Embryonic facial prominence (tissue), 1 donor: ENCODE results near the gene EXD2.
"Not testable (repeated sequence)": the region's sequence is repeated elsewhere in the genome, so short reads cannot be mapped to it uniquely, and the experiment has no call there.

Source experiments
- DNase-seq: peaks from one replicate; pipeline ENCODE4 v3.0.0-alpha.2; 2016; ENCODE audit errors: extremely low spot score

EXD2 gene

DNA sequence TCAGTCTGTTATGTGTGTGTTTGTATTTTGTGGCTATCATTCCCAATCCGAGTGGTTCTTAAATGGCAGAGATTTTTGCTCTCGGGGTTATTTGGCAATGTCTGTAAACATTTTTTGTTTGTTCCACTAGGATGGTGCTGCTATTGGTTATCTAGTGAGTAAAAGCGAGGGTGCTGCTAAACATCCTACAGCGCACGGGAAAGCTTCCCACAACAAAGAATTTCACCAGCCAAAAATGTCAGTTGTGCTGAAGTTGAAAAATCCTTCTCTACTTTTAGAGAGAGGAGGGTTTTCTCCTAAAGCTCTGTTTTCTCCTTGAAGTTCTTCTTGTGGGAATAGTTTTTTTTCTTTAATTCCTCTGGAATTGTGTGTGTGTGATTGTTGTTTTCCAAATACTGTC, 2.4 kb downstream of the EXD2 start:
- DNase-seq, result no peak

DNA sequence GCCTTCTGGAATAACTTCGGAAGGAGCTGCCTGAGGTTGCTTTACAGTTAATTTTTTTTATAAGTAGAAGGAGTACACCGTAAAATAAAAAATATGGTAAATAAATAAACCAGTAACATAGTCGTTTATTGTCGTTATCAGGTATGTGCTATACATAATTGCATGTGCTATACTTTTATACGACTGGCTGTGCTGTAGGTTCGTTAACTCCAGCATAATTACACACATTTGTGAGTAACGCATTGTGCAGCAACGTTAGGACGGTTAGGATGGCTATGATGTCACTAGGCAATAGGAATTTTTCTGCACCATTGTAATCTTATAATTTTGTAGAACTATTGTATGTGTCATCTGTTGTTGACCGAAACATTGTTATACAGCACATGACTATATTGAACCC, 8.5 kb downstream of the EXD2 start:
- DNase-seq, result no peak

DNA sequence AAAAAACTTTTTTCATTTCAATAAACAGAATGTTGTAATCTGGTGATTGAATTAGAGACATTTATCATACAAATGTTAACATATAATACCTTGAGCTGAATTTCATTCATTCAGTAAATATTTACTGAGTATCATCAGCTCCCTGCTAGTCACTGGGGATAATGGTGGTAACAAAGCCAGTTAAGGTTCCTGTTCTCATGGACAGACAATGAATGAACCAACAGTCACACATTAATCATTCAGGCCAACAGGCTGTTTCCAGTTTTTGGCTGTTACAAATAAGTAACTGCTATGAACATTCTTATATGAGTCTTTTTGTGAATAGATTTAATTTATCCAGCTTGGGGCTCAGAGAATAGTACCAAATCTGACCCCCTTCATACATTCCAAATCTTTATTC, 13.5 kb downstream of the EXD2 start:
- no peak for DNase-seq

DNA sequence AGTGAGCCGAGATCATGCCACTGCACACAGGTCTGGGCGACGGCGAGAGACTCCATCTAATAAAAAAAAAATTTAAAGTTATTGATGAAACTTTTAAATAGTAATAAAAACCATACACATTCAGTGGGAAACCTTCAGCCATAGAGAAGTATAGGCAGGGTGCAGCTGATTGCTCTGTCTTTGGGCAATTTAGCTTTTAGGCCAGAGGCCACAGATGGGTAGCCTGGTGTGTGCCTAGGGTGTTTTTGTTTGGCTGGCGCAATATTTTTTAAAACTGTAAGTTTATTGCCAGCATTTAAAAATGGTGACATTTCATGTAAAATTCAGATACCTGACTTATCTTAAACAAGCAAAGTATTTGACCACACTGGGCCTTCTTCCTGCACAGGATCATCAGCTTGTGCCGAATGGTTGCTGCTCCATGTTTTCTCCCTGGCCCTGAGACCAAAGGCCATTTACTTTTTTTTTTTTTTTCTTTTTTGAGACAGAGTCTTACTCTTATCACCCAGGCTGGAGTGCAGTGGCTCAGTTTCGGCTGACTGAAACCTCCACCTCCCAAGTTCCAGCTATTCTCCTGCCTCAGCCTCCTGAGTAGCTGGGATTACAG, 16.2 kb downstream of the EXD2 start:
- DNase-seq, result no peak

DNA sequence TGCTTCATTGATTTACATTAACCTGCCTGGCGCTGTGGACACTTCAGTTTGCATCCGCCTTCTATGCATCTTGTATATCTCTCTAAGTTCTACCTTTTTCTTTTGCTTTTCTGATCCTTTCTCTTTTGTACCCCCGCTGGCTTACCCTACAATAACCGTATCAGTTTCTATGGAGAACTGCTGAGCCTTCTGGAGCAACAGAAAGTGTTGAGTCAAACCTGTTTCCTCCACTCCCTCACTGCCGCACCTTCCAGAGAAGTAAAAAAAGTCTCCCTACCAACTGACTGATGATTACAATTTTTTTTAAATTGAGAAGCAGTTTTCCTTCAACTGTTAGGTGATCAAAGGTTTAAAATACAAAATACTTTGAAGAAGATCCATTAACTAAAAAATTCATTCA, 17.4 kb downstream of the EXD2 start:
- no peak for DNase-seq

DNA sequence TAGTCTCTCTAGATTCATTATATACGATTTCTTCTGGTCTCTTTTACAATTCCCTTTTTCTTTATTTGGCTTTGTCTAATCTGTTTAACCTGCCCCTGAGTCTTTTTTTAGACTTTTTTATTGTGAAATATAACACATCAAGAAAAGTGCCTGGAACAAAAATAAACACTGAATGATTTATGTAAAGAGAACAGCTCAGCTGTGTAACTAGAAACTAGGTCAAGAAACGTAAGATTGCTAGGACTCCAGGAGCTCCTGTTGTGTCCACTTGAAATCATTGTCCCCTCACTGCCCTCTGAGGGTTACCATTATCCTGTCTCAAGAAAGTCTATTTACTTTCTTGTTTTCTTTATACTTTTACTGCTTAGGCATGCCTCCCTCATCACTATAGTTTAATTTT, 23.1 kb downstream of the EXD2 start:
- DNase-seq, result no peak

DNA sequence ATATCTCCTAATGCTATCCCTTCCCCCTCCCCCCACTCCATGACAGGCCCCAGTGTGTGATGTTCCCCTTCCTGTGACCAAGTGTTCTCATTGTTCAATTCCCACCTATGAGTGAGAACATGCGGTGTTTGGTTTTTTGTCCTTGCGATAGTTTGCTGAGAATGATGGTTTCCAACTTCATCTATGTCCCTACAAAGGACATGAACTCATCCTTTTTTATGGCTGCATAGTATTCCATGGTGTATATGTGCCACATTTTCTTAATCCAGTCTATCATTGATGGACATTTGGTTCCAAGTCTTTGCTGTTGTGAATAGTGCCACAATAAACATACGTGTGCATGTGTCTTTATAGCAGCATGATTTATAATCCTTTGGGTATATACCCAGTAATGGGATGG, 26.4 kb downstream of the EXD2 start:
- not testable (repeated sequence) for DNase-seq

DNA sequence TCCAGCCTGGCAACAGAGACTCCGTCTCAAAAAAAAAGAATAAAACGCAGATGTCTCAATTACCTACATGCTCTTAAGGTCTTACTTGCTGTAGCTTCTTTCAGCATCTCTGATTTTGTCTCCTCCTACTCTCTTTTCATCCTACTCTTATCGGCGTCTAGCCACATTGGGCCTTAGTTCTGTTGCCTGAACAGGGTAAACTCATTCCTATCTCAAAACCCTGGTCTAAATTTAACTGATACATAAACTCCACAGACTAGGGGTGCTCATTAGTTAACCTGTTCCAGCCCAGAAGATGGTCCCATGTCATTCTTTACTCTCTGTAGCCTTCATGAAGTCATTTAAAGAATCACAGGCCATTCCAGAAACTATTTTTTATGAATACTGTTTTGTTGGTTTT, 33.6 kb downstream of the EXD2 start:
- no peak for DNase-seq

DNA sequence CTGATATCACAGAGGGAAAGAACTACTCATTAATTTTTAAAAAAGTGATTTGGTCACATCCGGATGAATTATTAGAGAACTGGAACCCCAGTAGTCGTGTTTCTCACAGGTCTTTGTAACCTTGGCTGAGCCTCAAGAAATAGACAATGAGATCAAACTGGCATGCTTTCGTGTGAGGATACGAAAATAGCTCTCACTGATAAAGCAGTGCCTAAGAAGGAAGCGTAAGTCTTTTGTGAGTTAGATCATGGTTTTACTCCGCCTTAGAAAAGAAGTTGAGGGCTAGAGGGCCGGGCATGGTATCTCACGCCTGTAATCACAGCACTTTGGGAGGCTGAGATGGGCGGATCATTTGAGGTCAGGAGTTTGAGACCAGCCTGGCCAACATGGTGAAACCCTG, 34.9 kb downstream of the EXD2 start:
- no peak for DNase-seq

DNA sequence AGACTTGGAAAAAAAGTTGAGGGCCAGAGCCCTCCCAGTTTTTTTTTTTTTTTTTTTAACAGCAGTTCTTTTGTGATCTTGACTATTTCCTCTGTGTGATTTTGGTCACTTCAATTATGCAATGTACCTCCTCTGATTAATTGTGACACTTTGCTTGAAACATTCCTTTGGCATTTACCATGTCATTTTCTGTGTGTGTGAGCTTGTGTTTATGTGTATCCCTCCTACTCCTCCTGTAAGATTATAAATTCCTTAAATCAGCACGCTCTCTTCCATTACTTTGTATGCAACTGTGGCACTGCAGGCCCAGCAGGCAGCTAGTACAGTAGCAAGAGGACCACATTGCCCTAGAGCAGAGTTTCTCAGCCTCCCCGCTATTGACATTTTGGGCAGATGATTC, 35.4 kb downstream of the EXD2 start:
- DNase-seq, result no peak

DNA sequence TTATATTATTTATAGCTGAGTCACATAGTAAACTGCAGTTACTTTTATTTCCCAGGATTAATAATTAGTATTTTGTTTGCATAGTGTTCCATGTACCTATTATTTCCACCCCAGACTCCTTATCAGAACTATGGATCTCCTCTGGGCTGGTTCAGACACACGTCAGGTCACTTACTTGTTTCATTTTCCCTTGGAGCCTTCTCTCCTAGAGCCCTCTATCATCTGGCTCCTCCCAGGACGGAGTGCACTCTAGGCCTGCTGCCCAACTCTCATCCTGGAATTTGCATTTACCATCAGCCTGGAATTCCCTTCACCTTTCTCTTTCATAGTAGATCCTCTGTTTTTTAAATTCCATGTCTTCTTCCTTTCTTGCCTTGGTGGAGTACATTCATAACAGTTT, 40.2 kb downstream of the EXD2 start:
- DNase-seq, result no peak

DNA sequence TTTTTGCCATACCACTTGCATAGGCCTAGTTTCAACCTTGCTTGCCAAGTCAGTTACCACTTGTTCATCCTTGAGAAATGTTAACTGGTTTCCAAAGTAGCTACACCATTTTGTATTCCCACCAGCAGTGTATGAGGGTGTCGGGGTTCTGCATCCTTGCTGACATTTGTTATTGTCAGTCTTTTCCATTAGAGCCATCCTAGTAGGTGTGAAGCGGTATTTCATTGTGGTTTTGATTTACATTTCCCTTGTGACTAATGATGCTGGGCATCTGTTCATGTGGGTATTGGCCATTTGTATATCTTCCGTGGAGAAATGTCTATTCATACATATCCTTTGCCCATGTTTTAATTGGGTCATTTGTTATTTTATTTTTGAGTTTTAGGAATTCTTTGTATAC, 41.1 kb downstream of the EXD2 start:
- DNase-seq, result no peak

DNA sequence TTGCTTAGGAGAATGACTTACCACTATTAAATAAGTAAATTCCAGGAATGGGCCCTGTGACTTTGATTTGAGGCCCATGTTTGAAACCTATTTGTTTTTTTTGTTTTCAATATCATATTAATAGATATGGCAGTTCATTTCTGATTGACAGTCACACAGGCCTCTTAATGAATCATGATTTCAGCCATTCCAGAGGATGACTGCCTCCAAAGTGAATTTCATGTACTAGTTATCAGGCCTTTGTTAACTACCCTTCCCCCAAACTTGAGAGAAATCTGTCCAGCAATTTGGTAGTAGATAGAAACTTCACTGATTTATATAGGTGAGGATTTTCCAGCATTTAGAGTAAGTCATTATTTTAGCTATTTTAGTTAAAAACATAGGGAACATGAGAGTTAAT, 42.8 kb downstream of the EXD2 start:
- no peak for DNase-seq

DNA sequence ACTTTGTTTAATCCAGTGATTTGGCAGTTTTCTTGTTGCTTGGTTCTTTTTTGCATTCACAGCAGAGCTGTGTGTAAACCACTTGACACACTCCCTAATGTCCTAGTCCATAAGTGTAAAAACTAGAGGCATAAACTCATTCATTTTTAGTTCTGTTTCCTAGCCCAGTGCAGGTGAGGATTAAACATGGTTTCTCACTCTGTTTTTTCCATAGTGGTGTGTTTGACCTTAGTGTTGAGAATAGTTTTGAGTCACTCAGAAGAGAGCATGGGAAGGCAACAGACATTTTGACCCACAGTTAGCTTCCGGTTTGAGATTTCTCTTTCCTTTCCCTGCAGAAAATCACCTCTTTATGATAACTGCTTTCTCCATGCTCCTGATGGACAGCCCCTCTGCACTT, 44.4 kb downstream of the EXD2 start:
- DNase-seq, result no peak

DNA sequence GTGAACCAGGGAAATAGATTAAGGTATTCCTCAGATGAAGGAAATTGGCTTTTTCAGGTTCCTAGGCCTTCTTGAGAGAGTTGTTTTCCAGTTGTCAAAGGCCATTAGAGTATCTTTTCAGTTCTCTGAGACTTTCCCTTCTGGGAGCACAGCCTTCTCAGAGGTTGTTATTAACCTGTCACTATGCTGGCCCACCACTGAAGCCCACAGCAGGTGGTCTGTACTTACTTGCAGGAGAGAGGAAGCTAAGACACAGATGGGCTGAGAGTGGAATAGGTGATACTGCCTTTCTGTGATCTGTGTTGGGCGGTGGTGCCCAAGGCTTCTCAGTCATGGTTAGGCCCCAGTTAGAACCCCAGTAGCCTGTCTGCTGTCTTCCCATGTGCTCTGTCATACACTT, 45.8 kb downstream of the EXD2 start:
- no peak for DNase-seq

DNA sequence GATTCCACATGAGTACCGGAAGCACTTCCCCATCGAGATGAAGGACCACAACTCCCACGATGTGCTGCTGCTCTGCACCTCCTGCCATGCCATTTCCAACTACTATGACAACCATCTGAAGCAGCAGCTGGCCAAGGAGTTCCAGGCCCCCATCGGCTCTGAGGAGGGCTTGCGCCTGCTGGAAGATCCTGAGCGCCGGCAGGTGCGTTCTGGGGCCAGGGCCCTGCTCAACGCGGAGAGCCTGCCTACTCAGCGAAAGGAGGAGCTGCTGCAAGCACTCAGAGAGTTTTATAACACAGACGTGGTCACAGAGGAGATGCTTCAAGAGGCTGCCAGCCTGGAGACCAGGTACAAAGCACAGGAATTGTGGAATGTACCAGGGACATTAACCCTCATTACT, 46.3 kb downstream of the EXD2 start:
- DNase-seq, result no peak

DNA sequence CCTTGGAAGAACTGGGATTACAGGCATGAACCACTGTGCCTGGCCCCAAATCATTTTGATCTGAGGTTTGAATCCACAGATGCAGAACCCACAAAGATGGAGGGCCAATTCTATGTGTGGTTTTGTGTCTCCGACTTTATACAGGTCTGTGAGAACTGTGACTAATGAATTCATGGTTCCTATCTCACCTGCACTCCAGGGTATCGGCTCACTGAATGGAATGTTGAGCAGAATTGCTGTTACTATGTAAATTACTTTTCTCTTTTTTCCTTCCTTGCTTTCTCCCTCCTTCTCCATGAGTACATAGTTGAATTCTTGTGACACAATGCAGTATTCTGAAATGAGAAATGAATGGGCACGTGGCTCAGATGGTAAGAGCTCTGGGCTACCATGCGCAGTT, 47.6 kb downstream of the EXD2 start:
- no peak for DNase-seq

DNA sequence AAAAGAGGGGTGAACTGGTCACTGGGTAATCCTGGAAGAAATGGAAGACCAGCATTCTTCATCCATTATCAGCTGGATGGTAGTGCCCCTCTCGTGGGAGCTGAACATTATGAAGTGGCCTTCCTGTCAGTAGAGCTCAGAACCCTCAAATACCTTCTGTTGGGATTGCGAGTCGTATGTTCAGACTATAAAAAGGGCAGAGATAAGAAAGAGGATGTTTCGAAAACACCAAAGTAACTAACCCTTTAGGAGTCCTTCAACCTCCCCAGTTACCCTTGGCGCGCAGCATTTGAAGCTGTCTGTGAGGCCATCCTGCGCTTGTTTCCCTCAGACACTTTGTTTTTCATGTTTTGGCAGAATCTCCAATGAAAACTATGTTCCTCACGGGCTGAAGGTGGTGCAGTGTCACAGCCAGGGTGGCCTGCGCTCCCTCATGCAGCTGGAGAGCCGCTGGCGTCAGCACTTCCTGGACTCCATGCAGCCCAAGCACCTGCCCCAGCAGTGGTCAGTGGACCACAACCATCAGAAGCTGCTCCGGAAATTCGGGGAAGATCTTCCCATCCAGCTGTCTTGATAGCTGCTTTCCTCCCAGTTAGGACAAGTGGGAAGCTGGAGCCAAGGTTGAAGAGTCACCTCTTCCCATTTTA, 49.4 kb downstream of the EXD2 start:
- DNase-seq, result no peak

DNA sequence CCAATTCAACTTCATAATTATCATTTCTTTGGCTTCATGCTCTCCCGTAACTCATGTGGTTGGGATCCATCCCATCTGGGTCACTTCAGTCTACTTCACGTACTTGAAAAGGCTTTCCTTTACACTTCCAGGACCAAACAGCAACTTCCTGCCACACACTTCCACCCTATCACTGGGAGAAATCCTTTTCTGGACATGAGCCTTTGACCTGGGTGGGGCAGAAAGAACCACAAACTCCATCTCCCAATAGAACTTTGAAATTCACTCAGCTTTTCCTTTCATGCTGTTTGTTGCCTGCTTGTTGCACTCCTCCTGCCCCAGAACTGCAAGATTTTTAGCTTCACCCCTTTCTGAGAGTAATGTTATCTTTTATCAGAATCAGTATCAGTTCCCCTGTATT, 50.3 kb downstream of the EXD2 start:
- DNase-seq, result no peak

DNA sequence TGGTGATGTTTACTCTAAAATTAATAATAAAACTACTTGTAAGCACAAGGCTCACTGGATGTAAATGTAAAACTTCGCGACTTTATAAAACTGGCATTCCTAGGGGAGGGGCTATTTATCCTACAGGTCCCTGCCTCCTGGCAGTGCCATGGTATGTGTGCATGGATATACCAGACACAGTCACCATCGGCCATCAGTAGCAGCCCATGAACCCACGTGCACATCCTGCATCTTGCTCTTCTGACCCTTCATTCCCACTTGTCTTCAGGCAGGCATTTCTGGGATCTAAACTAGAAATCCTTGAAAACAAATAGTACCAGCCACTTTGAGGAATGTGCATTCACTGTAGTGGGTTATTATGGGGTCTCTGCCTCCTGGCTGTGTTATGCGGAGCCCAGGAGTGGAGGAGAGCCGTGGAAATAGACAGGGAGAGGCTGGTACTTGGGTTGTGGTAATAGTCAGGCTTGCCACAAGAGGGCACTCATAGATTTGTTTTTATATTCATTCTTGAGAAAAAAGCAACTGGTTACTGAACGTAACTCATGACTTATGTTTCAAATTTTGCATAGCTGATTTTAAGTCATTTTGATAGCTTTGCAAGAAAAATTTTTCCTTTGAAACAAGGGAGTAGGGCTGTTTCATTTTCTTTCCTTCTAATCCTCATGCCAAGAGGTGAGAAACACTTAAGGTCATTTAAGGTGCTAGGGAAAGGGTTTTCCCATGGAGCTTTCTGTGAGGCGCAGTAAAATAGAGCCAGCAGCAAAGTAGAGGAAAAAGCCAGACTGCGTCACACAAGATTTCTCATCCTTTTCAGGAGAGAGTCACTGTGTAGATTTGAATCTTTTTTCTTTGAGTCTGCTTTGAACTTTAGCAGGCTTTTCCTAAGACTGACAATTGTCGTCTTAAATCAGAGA, 51.3 kb downstream of the EXD2 start:
- peak; percentile 80 for DNase-seq

DNA sequence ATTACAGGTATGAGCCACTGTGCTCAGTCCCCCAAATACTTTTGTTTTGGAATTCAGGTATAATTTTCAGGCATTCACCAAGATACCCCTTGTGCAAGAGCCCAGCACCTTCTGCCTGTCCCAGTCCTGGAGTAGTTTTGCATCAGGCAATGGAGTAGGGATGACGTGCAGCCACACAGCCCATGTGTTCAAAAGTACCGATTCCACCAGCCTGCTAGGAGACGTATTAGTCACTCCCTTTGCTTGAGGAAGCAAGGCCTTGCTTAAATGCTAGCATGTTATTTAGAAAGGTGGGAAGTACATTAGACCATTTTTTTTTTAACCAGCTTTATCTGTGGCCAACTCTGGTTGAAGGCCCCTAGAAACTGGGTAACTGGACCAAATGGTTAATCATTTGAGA, 53.6 kb downstream of the EXD2 start:
- DNase-seq, result no peak

DNA sequence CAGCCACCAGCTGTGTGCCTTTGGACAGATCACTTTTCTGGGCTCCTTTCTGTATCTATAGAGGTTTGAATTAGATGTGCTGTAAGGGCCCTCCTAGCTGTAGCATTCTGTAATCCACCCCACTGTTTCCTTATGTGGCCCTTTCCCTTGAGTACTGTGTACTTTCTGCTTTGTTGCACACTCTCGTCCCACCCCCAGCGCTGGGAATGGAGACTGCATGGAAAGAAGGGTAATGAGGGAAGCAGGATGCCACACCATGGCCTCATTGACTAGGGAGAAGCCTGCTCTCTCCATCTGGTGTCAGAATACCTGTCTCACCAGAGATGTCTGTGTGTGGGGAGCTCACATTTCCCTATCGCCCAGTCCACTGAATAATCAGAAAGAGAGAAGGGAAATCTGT, 55.0 kb downstream of the EXD2 start:
- DNase-seq, result no peak
